HG03565 (cell line): ENCODE results near the gene TRIM56.
"Not testable (repeated sequence)": the region's sequence is repeated elsewhere in the genome, so short reads cannot be mapped to it uniquely, and the experiment has no call there.

Experiments used
- ATAC-seq: cut with Tn5 transposase; IDR thresholded peaks from one replicate; pipeline ENCODE4 v1.9.1; 2021; ENCODE audit warnings: mild to moderate bottlenecking, moderate library complexity; ENCODE audit not compliant: unreplicated experiment

Gene TRIM56

GRCh38 chr7:101128040-101128834, 43.0 kb downstream of the TRIM56 start:
- no peak for ATAC-seq

- ATAC-seq: no peak
Measured at GRCh38 chr7:101129603-101130117, 44.4 kb downstream of the TRIM56 start.

GRCh38 chr7:101132626-101133600, 47.6 kb downstream of the TRIM56 start:
- not testable (repeated sequence) for ATAC-seq

GRCh38 chr7:101133621-101134398, 48.5 kb downstream of the TRIM56 start:
- ATAC-seq: no peak

GRCh38 chr7:101134399-101134980, 49.2 kb downstream of the TRIM56 start:
- ATAC-seq: no peak

- peak; percentile 21 for ATAC-seq
Measured at GRCh38 chr7:101137651-101138212, 52.5 kb downstream of the TRIM56 start.

GRCh38 chr7:101138213-101138870, 53.1 kb downstream of the TRIM56 start:
- ATAC-seq: peak; percentile 59

GRCh38 chr7:101140339-101140699, 55.0 kb downstream of the TRIM56 start:
- no peak for ATAC-seq

GRCh38 chr7:101140746-101141382, 55.6 kb downstream of the TRIM56 start:
- ATAC-seq: no peak
